GM21576 (cell line): ENCODE data around the gene LCP2.

Experiments
- ATAC-seq: cut with Tn5 transposase; IDR thresholded peaks from one replicate; pipeline ENCODE4 v1.9.1; 2021; ENCODE audit warnings: mild to moderate bottlenecking, moderate library complexity; ENCODE audit not compliant: unreplicated experiment

The LCP2 gene

GRCh38 chr5:170220191-170220590 lies 77.4 kb downstream of the LCP2 start:
- ATAC-seq = no peak

- no peak for ATAC-seq
Measured at GRCh38 chr5:170219615-170220014, 78.0 kb downstream of the LCP2 start.

- no peak for ATAC-seq
Measured at GRCh38 chr5:170218726-170219125, 78.9 kb downstream of the LCP2 start.

GRCh38 chr5:170217831-170218230 lies 79.7 kb downstream of the LCP2 start:
- ATAC-seq = no peak

- no peak for ATAC-seq
Measured at GRCh38 chr5:170216257-170216864, 81.2 kb downstream of the LCP2 start.

- no peak for ATAC-seq
Measured at GRCh38 chr5:170211575-170212334, 85.8 kb downstream of the LCP2 start.

- no peak for ATAC-seq
Measured at GRCh38 chr5:170206958-170207357, 90.6 kb downstream of the LCP2 start.

GRCh38 chr5:170206216-170206615 lies 91.4 kb downstream of the LCP2 start:
- ATAC-seq = no peak

GRCh38 chr5:170204202-170204601 lies 93.4 kb downstream of the LCP2 start:
- ATAC-seq = no peak

- no peak for ATAC-seq
Measured at GRCh38 chr5:170202117-170202516, 95.5 kb downstream of the LCP2 start.

GRCh38 chr5:170201311-170201710 lies 96.3 kb downstream of the LCP2 start:
- no peak for ATAC-seq

GRCh38 chr5:170200876-170201275 lies 96.7 kb downstream of the LCP2 start:
- ATAC-seq = no peak
